HG03378 (cell line): Measurements from ENCODE around the gene CNTNAP4.

Experiments used
- ATAC-seq: cut with Tn5 transposase; IDR thresholded peaks from one replicate; pipeline ENCODE4 v1.9.1; 2021; ENCODE audit warnings: mild to moderate bottlenecking, moderate library complexity; ENCODE audit not compliant: unreplicated experiment

The CNTNAP4 gene

GRCh38 chr16:76276745-76277438 lies at the start of gene CNTNAP4:
Gene CNTNAP4, plus strand, starts transcription at chr16:76277401. Its CDS starts 262 bp downstream, at chr16:76277663.
- ATAC-seq = no peak

GRCh38 chr16:76228546-76229146 lies 48.6 kb upstream of the CNTNAP4 start:
- no peak for ATAC-seq

GRCh38 chr16:76232704-76233103 lies 44.5 kb upstream of the CNTNAP4 start:
- no peak for ATAC-seq

GRCh38 chr16:76235025-76235424 lies 42.2 kb upstream of the CNTNAP4 start:
- ATAC-seq = no peak

GRCh38 chr16:76235426-76235825 lies 41.8 kb upstream of the CNTNAP4 start:
- no peak for ATAC-seq

GRCh38 chr16:76237471-76237870 lies 39.7 kb upstream of the CNTNAP4 start:
- no peak for ATAC-seq

- ATAC-seq = no peak
Observed at GRCh38 chr16:76241755-76242154, 35.4 kb upstream of the CNTNAP4 start.

GRCh38 chr16:76243620-76244019 lies 33.6 kb upstream of the CNTNAP4 start:
- ATAC-seq = no peak

- no peak for ATAC-seq
Observed at GRCh38 chr16:76246587-76246986, 30.6 kb upstream of the CNTNAP4 start.

- ATAC-seq = peak; percentile 68
Observed at GRCh38 chr16:76265434-76266045, 11.7 kb upstream of the CNTNAP4 start.

GRCh38 chr16:76268824-76269223 lies 8.4 kb upstream of the CNTNAP4 start:
- ATAC-seq = no peak

- ATAC-seq = no peak
Observed at GRCh38 chr16:76277460-76278030, 344 bp downstream of the CNTNAP4 start.

GRCh38 chr16:76278086-76278485 lies 885 bp downstream of the CNTNAP4 start:
- no peak for ATAC-seq

- ATAC-seq = no peak
Observed at GRCh38 chr16:76278980-76279379, 1.8 kb downstream of the CNTNAP4 start.

- no peak for ATAC-seq
Observed at GRCh38 chr16:76280421-76281215, 3.4 kb downstream of the CNTNAP4 start.

GRCh38 chr16:76287466-76287865 lies 10.3 kb downstream of the CNTNAP4 start:
- ATAC-seq = no peak

GRCh38 chr16:76292218-76292617 lies 15.0 kb downstream of the CNTNAP4 start:
- no peak for ATAC-seq

GRCh38 chr16:76293980-76294379 lies 16.8 kb downstream of the CNTNAP4 start:
- no peak for ATAC-seq

GRCh38 chr16:76294396-76295214 lies 17.4 kb downstream of the CNTNAP4 start:
- ATAC-seq = no peak

GRCh38 chr16:76297941-76298340 lies 20.7 kb downstream of the CNTNAP4 start:
- ATAC-seq = no peak
